ENCODE data around the gene FHL2.

FHL2 gene

DNA sequence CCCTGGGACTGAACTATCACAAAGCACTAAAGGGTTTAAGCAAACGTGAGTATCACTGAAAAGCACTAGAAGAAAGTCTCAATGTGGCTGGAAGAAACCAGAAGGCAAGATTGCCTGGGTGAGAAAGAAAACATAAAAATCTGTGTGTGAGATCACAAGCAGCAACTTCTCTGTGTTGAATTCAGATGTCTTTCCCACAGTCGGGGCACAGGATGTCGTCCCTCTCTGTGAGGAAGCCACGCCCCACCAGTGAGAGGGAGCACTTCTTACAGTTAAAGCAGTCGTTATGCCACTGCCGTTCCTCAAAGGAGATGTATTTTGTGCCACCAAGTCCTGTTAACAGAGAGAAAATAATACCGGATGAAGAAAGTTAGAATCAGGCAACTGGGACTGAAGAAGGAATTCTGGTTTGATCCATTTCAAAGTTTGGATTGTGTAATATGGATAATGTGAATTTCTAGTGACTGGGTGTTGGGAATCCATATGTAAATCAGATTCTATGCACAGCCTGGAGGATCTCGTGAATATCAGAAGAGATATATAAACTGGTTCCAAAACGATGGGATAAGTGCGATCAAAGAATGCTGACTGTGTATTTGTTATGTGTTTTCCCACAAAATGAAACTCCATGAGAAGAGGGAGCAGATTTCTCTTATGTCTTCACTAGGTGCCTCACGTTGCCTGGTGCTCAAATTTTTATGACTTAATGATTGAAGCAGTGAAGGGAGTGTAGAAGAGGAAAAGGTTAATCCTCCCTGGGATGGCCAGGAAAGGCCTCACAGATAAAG lies 37.6 kb downstream of the FHL2 start:
- ChIA-PET CTCF (interaction anchor here (0.8 to 8.4 kb wide), 4 partner anchors 14 to 185 kb away, joined by 3 to 167 read pairs (median 6); no protein-coding TSS in a partner anchor), POLR2A (no interaction called here)
- no peak for DNase-seq (ENCODE audit: low read depth, low spot score)
- TF ChIP-seq, protein P1, sequence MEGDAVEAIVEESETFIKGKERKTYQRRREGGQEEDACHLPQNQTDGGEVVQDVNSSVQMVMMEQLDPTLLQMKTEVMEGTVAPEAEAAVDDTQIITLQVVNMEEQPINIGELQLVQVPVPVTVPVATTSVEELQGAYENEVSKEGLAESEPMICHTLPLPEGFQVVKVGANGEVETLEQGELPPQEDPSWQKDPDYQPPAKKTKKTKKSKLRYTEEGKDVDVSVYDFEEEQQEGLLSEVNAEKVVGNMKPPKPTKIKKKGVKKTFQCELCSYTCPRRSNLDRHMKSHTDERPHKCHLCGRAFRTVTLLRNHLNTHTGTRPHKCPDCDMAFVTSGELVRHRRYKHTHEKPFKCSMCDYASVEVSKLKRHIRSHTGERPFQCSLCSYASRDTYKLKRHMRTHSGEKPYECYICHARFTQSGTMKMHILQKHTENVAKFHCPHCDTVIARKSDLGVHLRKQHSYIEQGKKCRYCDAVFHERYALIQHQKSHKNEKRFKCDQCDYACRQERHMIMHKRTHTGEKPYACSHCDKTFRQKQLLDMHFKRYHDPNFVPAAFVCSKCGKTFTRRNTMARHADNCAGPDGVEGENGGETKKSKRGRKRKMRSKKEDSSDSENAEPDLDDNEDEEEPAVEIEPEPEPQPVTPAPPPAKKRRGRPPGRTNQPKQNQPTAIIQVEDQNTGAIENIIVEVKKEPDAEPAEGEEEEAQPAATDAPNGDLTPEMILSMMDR (IDR thresholded peaks at IDR 0.05; ENCODE audit: insufficient read depth, low read length, missing control alignments): no peak
- H3K4me3 ChIP-seq (ENCODE audit: low read depth, low read length): no peak overlapping the region

DNA sequence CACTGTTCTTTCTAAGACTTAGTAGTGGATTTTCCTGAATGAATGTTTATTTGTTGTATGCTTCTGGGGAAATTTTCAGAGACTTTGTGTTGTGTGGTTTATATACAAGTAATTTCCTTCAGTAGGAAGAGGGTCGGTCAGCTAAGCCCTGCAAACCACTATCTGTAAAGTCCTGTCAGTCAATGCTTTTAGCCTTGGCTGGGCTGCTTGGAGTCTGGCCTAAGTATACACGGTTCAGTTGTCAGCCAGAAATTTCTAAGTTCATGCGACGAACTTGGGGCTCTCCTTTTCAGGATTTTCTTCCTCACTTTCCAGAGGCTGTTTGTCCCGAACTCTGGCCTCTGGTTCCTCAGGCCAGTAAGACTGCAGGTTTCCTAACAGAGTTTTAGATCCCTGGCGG lies 40.3 kb downstream of the FHL2 start:
- CTCF ChIA-PET: interaction anchor here (0.8 to 2.2 kb wide), 4 partner anchors 8 to 161 kb away, joined by 3 to 5 read pairs (median 4); partner anchors contain the start of gene FHL2
- TF ChIP-seq, protein P1 (IDR thresholded peaks at IDR 0.05; ENCODE audit: insufficient read depth, low read length, missing control alignments): no peak
- H3K4me3 ChIP-seq (ENCODE audit: low read depth, low read length): no peak overlapping the region
- POLR2A ChIA-PET: no interaction called here
- no peak for DNase-seq (ENCODE audit: low read depth, low spot score)

DNA sequence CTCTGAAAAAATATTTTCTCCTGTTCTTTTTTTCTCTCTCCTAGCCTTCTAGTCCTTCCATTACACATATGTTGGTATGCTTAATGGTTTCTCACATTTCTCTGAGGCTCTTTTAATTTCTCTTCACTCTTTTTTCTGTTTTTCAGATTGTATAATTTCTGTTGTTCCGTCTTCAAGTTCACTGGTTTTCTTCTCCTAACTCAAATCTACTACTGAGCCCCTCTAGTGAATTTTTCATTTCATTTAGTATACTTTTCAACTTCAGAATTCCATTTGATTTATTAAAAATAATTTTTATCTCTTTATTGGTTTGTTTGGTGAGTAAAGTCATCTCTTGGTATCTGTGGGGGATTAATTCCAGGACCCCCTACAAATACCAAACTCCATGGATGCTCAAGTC lies 41.7 kb downstream of the FHL2 start:
- TF ChIP-seq, protein P1 (IDR thresholded peaks at IDR 0.05; ENCODE audit: insufficient read depth, low read length, missing control alignments): no peak

DNA sequence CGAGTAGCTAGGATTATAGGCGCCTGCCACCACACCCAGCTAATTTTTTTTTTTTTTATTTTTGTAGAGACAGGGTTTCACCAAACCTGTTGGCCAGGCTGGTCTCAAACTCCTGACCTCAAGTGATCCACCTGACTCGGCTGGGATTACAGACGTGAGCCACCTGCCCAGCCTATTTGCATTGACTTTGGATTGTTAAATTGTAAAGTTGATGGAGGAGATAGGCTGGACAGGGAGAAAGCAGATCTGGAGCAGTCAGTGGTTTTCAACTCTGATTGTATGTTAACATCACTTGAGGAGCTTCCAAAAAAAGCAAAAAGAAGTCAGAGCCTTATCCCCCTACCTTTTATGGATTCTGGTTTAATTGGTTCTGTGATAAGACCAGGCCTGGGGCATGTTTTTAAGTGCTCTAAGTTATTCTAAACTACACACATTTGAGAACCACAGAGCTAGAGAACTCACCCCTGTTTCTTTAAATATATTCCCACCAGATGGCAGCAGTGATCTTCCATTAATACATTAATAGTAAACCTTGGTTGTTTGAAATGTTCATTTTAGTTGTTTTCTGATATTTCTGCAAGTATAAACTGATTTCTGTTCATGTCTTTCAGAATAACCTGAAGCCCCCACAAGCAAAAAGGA lies 54.0 kb downstream of the FHL2 start:
- TF ChIP-seq, protein P1 (IDR thresholded peaks at IDR 0.05; ENCODE audit: insufficient read depth, low read length, missing control alignments): peak; percentile 15
- no peak for DNase-seq (ENCODE audit: low read depth, low spot score)
- POLR2A ChIA-PET: no interaction called here
- no peak overlapping the region for H3K4me3 ChIP-seq (ENCODE audit: low read depth, low read length)
- CTCF ChIA-PET: interaction anchor here (0.8 to 16.0 kb wide), 31 partner anchors 11 to 563 kb away, joined by 3 to 476 read pairs (median 3); partner anchors contain the start of gene TGFBRAP1

More for the DNA sequence above, 41.7 kb downstream of the FHL2 start:
- POLR2A ChIA-PET: interaction anchor here (1.6 kb wide), 1 partner anchor 162 kb away, joined by 5 read pairs; no protein-coding TSS in a partner anchor
- DNase-seq (ENCODE audit: low read depth, low spot score): no peak
- no peak overlapping the region for H3K4me3 ChIP-seq (ENCODE audit: low read depth, low read length)
- CTCF ChIA-PET: interaction anchor here (0.6 to 3.9 kb wide), 10 partner anchors 10 to 187 kb away, joined by 3 to 19 read pairs (median 4); partner anchors contain the start of gene FHL2

DNA sequence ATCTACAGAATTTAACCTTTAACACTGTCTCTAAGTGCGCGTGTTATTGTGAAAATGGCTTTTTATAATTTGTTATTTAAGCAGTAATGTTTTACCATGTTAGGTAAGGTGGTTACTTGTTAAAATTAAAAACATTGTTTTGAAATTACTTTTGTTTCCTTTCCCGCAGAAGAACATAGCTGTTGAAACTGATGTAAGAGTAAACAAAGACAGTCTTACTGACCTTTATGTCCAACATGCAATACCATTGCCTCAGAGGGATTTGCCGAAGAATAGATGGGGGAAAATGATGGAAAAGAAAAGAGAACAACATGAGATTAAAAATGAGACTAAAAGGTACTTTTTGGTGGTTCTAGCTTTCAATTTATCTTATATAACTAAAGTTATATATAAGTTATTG lies 59.4 kb downstream of the FHL2 start:
- POLR2A ChIA-PET: no interaction called here

More for the DNA sequence above, 59.4 kb downstream of the FHL2 start:
- TF ChIP-seq, protein P1 (IDR thresholded peaks at IDR 0.05; ENCODE audit: insufficient read depth, low read length, missing control alignments): no peak
- DNase-seq (ENCODE audit: low read depth, low spot score): no peak
- CTCF ChIA-PET: interaction anchor here (0.8 to 16.0 kb wide), 4 partner anchors 9 to 202 kb away, joined by 3 to 476 read pairs (median 116); no protein-coding TSS in a partner anchor
- no peak overlapping the region for H3K4me3 ChIP-seq (ENCODE audit: low read depth, low read length)

All from AG04449 (cell line).